ENCODE measurements around the gene LUC7L3. TPM values are rescaled to one million over a fixed set of nuclear protein-coding genes. Genes with fewer than 3 reads are reported as not detected.

Gene LUC7L3
- total RNA-seq, 2 experiments from 2014 or later, result 116 to 126 TPM

DNA sequence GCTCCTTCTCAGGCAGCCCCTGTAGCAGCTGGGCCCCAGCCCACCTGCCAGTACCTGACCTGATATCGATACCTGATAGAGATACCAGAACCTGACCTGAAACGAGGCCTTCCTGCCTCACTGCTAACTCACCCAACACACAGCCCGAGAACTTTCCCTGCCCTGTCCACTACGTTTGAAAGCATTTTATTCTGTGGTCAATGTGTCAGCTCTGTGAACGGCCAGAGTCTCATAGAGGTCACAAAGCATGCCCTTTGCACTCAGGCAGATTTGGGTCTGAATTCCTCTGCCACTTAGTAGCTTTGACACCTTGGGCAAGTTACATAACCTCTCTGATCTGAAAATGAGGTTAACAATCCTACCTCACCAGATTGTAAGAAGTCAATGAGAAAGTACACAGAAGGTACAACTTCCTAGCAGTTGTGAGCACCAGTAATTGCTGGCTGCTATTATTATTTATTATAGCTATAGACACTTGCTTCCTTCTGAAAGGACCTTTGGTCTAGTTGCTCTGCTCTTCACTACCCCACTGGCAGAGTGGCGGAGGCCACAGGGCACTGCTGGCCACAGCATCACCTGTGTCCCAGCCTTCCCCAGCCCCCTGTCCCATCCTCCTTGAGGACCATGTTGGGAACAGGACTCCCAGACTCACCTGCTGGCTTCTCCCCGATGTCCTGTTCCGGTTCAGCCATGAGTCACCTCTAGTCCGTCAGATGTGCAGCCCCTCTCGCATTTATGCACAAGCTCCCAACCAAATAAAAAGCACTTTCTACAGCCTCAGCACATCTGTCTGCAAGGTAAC is 47.0 kb downstream of the LUC7L3 start:
- H3K27me3 Mint-ChIP-seq, result no peaks in the 10 kb centered on the region
- TF ChIP-seq, protein P1, sequence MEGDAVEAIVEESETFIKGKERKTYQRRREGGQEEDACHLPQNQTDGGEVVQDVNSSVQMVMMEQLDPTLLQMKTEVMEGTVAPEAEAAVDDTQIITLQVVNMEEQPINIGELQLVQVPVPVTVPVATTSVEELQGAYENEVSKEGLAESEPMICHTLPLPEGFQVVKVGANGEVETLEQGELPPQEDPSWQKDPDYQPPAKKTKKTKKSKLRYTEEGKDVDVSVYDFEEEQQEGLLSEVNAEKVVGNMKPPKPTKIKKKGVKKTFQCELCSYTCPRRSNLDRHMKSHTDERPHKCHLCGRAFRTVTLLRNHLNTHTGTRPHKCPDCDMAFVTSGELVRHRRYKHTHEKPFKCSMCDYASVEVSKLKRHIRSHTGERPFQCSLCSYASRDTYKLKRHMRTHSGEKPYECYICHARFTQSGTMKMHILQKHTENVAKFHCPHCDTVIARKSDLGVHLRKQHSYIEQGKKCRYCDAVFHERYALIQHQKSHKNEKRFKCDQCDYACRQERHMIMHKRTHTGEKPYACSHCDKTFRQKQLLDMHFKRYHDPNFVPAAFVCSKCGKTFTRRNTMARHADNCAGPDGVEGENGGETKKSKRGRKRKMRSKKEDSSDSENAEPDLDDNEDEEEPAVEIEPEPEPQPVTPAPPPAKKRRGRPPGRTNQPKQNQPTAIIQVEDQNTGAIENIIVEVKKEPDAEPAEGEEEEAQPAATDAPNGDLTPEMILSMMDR (IDR thresholded peaks at IDR 0.05), result no peak
- no peaks in the 10 kb centered on the region for H3K36me3 Mint-ChIP-seq (ENCODE audit: low read depth)
- H3K27ac ChIP-seq (ENCODE audit: low read depth in 1 of 2, low read length in 2 of 2), result no peak overlapping the region
- ATAC-seq (ENCODE audit: poor library complexity), result no peak
- intact Hi-C loops (cut with DNase I, micrococcal nuclease), result no loop called here
- no peaks in the 10 kb centered on the region for H3K27me3 ChIP-seq (ENCODE audit: control insufficient read depth in 1 of 2, insufficient read depth in 2 of 2, low read length in 2 of 2)
- no peak overlapping the region for H3K4me3 Mint-ChIP-seq
- peaks cover 23% of the 10 kb centered on the region for H3K4me1 Mint-ChIP-seq (ENCODE audit: low read depth)
- H3K36me3 ChIP-seq (ENCODE audit: insufficient read depth, low read length), result no peaks in the 10 kb centered on the region
- CTCF ChIA-PET, result interaction anchor here (0.9 to 3.0 kb wide), 2 partner anchors 16 to 17 kb away, joined by 3 to 9 read pairs; no protein-coding TSS in a partner anchor
- no peaks in the 10 kb centered on the region for H3K9me3 ChIP-seq (ENCODE audit: control insufficient read depth in 1 of 2, insufficient read depth in 1 of 2, low read length in 2 of 2)
- no peak for DNase-seq
- POLR2A ChIA-PET, result interaction anchor here (1.2 kb wide), 1 partner anchor 13 kb away, joined by 4 read pairs; no protein-coding TSS in a partner anchor
- no peak overlapping the region for H3K27ac Mint-ChIP-seq
- no peaks in the 10 kb centered on the region for H3K9me3 Mint-ChIP-seq
- peaks cover 3% of the 10 kb centered on the region for H3K4me1 ChIP-seq (ENCODE audit: insufficient read depth, low read length)
- no peak overlapping the region for H3K4me3 ChIP-seq (ENCODE audit: low read length)

DNA sequence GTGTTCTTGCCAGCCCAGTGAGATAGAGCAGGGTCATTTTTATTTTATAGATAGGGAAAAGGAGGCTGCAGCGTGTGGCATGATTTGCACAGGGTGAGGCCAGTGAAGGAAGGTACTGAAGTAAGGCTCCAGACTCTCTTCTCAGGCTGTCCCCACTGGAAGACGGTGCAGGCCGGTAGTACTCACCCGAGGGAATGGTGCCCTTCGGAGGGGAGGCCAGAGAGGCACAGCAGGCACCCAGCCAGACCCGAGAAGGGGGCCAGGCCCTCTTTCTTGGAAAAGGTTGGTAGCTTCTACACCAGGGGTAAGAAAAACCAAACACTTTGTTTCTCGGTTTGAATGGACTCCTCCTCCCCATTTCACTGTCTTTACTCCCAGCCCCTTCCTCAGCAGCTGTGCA is 47.6 kb downstream of the LUC7L3 start:
- DNase-seq, result no peak
- Histone ChIP-seq H3K36me3 (ENCODE audit: insufficient read depth, low read length) (no peaks in the 10 kb centered on the region), H3K4me1 (ENCODE audit: insufficient read depth, low read length) (peaks cover 3% of the 10 kb centered on the region), H3K27me3 (ENCODE audit: control insufficient read depth in 1 of 2, insufficient read depth in 2 of 2, low read length in 2 of 2) (no peaks in the 10 kb centered on the region), H3K9me3 (ENCODE audit: control insufficient read depth in 1 of 2, insufficient read depth in 1 of 2, low read length in 2 of 2) (no peaks in the 10 kb centered on the region), H3K4me3 (ENCODE audit: low read length) (no peak overlapping the region), H3K27ac (ENCODE audit: low read depth in 1 of 2, low read length in 2 of 2) (no peak overlapping the region)
- intact Hi-C loops (cut with DNase I, micrococcal nuclease), result no loop called here
- TF ChIP-seq, protein P1 (IDR thresholded peaks at IDR 0.05), result no peak
- Mint-ChIP-seq H3K27ac (no peak overlapping the region), H3K4me3 (no peak overlapping the region), H3K9me3 (no peaks in the 10 kb centered on the region), H3K27me3 (no peaks in the 10 kb centered on the region), H3K4me1 (ENCODE audit: low read depth) (peaks cover 26% of the 10 kb centered on the region), H3K36me3 (ENCODE audit: low read depth) (no peaks in the 10 kb centered on the region)
- ATAC-seq (ENCODE audit: poor library complexity), result no peak
- CTCF ChIA-PET, result interaction anchor here (0.9 to 3.0 kb wide), 2 partner anchors 16 to 17 kb away, joined by 3 to 9 read pairs; no protein-coding TSS in a partner anchor
- POLR2A ChIA-PET, result no interaction called here

DNA sequence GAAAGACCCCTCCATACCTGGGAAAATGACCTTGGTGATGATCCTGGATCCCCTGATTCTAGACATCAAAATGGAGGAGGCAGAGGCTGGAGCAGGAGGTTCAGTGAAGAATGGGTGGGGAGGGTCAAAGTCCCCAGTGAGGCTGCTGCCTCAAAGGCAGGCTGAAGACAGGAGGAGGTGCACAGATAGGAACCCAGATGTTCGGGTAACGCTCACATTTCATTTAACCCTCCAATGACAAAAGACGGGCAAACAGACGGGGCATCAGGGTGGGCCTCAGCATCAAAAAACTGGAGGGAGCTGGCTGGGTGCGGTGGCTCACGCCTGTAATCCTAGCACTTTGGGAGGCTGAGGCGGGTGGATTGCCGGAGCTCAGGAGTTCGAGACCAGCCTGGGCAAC is 48.0 kb downstream of the LUC7L3 start, which contains the start of gene ANKRD40CL:
Gene ANKRD40CL (minus strand): TSS at position 73 of the 400 bp plus-strand sequence. CDS start 605 bp downstream, outside the sequence.
- CTCF ChIA-PET, result interaction anchor here (3.0 kb wide), 1 partner anchor 16 kb away, joined by 9 read pairs; no protein-coding TSS in a partner anchor
- no peak for ATAC-seq (ENCODE audit: poor library complexity)
- H3K9me3 Mint-ChIP-seq, result no peaks in the 10 kb centered on the region
- intact Hi-C loops (cut with DNase I, micrococcal nuclease), result no loop called here
- TF ChIP-seq, protein P1 (IDR thresholded peaks at IDR 0.05), result no peak
- POLR2A ChIA-PET, result no interaction called here
- H3K4me1 ChIP-seq (ENCODE audit: insufficient read depth, low read length), result peaks cover 3% of the 10 kb centered on the region
- H3K4me3 Mint-ChIP-seq, result no peak within 1 kb of the TSS
- H3K4me1 Mint-ChIP-seq (ENCODE audit: low read depth), result peaks cover 29% of the 10 kb centered on the region
- H3K27ac ChIP-seq (ENCODE audit: low read depth in 1 of 2, low read length in 2 of 2), result no peak within 1 kb of the TSS
- no peaks in the 10 kb centered on the region for H3K36me3 ChIP-seq (ENCODE audit: insufficient read depth, low read length)
- H3K27me3 Mint-ChIP-seq, result no peaks in the 10 kb centered on the region
- H3K4me3 ChIP-seq (ENCODE audit: low read length), result no peak within 1 kb of the TSS
- no peaks in the 10 kb centered on the region for H3K36me3 Mint-ChIP-seq (ENCODE audit: low read depth)
- H3K27me3 ChIP-seq (ENCODE audit: control insufficient read depth in 1 of 2, insufficient read depth in 2 of 2, low read length in 2 of 2), result no peaks in the 10 kb centered on the region
- H3K9me3 ChIP-seq (ENCODE audit: control insufficient read depth in 1 of 2, insufficient read depth in 1 of 2, low read length in 2 of 2), result no peaks in the 10 kb centered on the region
- DNase-seq, result no peak
- H3K27ac Mint-ChIP-seq, result no peak within 1 kb of the TSS

All from CD4-positive, alpha-beta T cell (primary cell).